ENCODE data around the gene ZBTB20.

The ZBTB20 gene

GRCh38 chr3:114632757-114633424 is 514.2 kb downstream of the ZBTB20 start:
- DNase-seq (ENCODE audit: low read depth) = no peak

GRCh38 chr3:114627770-114628169 is 519.3 kb downstream of the ZBTB20 start:
- DNase-seq (ENCODE audit: low read depth) = no peak

GRCh38 chr3:114626751-114627150 is 520.3 kb downstream of the ZBTB20 start:
- DNase-seq (ENCODE audit: low read depth) = no peak

GRCh38 chr3:114624571-114625181 is 522.4 kb downstream of the ZBTB20 start:
- no peak for DNase-seq (ENCODE audit: low read depth)

DNA sequence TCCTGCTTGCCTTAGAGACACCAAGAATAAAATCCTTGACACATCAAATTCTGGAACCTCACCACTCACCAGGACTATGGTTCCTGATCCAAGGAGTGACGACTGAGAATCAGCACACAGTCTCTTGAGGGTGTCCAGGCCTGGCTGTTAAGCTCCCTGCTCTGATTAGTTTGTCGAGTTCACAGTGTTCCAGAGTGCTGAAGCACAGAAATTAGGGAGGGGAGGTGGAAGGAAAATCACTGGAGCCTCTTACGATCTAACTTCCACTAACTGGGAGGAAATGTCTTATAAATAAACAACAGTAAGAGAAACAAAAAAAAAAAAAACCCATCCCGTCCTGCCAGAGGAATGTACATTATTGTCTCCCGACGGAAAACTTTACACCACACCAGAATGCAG is 523.0 kb downstream of the ZBTB20 start:
- DNase-seq (ENCODE audit: low read depth) = no peak

DNA sequence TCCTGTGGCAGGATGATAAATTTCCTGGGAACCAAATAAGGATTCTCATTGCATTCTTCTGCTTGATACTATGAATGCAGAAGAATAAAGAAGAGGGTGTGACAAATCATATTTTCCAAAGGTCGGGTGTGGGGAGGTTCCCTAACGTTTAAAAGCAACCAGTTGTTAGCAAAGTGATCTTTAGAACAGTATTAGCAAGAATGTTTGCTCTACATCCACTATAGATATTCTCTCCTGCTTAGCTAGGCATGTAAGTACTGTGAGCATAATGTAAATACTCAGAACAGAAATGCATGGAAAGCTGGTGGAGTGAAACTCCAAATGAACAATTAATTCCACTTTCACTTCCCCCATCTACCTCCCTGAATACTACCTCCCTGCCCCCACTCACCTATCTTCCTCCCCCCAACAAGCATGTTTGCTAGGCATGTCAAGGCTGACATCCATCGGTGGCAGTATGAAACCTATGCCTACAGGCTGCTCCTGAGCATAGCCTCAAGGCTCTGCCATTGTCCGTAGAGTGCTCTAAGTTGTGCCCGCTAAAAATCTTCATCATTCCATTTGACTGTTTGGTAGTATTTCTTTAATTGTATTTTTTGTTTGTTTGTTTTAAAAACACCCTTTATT is 523.6 kb downstream of the ZBTB20 start:
- no peak for DNase-seq (ENCODE audit: low read depth)

- DNase-seq (ENCODE audit: low read depth) = no peak
Observed at GRCh38 chr3:114622001-114622400, 525.1 kb downstream of the ZBTB20 start.

DNA sequence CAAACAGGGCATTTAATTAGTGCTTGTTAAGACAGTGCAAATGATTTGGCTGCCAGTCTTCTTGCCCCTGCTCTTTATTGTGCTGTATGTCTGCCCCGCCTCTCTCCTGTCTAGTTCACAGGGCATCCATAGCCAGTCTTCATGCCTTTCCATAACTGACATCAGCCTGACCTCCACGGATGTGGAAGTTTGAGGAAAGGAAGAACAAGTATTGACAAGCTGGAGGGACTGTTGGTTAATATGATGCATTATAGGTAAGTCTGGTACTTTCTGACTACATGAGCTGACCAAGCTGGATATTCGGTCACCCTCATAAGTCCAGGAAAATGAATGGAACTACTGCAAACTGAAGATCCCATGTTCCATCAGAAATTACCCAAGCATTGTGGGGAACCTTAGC is 527.3 kb downstream of the ZBTB20 start:
- no peak for DNase-seq (ENCODE audit: low read depth)

- DNase-seq (ENCODE audit: low read depth) = no peak
Observed at GRCh38 chr3:114615523-114616085, 531.5 kb downstream of the ZBTB20 start.

DNA sequence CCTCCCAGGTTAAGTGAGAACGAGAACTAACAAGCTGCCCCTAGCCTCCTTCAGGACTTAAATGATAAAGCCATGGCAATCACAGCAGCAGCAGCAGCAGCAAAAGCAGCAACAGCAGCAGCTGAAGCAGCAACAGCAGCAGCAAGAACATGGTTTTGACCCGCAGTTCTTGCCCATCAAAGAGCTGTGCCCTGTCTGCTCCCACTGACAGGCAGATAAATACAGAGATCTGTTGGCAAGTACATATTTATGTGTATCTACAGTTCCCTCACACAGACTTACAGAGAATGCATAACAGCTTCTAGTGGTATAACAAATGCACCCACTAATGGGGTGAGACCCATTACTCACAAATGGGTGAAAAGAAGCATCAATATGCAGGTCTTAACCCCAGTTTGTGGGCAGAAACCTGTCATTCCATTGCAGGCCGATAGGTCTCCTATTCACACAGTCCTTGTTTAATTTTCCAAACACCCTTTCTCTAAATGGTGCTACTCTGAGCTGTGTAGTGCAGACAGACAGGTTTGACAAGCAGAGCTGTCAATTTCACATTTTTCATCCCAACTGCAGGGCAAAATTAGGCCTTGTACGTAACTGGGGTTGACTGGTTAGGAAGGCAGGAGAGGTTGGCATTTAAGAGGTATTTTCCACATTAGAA is 537.0 kb downstream of the ZBTB20 start:
- DNase-seq (ENCODE audit: low read depth) = no peak

DNA sequence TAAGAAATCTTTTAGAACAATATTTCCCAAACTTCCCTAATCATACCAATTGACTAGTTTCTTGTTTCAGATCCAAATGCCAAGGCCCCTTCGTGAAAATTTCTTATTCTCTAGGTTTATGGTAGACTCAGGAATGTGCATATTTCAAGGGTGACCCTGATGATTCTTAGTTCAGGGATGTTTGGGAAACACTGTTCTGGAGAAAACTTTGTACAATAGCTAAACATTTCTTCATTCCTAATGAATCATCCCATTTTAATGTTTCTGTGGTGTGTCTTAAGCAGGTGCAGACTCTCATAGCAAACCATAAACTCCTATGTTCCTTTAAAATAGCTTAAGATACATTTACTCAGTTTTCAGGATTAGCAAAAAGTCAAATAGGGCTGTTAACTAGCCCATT is 538.8 kb downstream of the ZBTB20 start:
- DNase-seq (ENCODE audit: low read depth) = no peak

DNA sequence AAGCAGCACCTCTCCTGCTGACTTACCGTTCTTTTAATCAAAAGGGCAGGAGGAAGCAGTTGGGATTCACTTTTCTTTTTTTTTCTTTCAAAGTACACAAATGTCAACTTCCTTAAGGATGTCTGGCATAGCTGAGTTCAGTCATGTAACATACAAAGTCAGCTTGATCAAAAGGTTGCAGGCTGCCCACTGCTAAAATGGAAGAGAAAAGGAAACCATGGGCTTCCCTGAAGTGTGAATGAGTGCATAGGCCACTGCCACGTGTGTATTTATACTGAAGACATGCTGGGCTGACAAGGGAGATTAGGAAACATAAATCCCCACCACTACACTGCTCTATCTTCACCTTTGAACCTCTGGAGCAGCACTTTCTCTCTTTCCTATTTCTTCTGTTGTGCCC is 540.8 kb downstream of the ZBTB20 start:
- no peak for DNase-seq (ENCODE audit: low read depth)

DNA sequence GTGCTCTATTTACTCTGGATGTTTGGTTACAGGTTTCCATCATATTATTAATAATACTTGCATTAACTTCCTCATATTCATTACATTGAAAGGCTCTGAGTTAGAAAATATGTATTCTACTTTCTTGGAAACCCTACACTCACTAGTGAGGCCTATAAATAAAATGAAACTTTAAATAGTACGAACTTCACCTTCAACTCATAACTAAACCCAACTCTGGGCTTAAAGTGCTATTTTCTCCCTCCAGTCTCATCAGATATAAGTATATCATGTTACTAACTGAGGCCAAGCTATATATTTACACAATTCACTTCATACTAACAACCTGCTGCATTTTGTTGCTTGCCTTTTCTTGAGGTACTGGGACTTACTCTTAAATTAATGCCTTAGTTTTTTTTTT is 546.5 kb downstream of the ZBTB20 start:
- DNase-seq (ENCODE audit: low read depth) = no peak

DNA sequence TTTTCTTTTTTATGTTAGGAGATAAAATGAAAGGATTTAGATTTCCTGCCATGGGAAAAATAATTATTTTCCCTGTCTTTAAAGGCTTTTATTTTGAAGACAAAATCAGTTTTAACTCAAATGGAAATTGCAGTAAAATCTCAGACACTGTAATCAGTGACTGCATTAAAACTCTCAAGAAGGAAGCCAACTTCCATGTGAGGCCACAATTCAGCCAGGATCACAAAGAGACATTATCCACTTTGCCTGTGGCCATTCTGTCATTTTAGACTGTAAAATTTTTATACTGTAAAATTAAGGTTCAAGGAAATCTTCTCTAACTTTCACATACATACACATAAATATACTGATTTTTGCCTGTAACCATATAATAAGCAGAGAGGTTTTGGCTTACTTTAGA is 549.2 kb downstream of the ZBTB20 start:
- no peak for DNase-seq (ENCODE audit: low read depth)

DNA sequence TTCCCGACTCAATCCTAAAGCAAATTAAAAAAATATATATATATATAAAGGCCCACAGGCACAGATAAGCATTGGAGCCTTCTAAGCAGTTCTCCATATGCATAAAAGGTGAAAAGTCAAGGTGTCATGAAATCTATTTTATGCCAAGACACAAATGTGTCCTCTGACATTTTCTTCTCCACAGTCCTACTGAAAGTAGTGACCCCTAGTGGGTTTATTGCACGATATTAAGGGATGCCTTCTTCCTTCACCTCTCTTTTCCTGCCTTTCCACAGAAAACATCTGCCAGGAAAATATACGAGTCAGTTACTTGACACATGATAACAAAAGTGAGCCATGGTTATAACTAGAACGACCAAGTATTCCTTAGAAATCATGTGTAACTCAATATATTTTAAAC is 550.1 kb downstream of the ZBTB20 start:
- DNase-seq (ENCODE audit: low read depth) = no peak

DNA sequence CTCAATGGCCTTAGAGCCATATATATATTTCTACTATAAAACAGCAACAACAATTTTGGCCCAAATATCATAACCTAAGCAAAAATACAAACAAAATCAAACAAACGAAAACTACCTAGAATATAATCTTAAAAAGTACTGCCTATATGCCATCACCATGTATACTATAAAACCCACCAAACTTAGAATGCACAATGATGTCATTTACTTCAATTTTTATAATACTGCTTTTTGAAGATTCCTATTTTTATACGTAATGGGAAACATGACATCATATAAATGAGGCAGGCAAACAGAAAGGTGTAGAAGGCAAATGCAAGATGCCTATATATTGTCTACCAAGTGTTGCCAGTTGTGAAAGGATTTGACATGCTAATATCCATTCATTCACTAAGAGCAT is 550.9 kb downstream of the ZBTB20 start:
- DNase-seq (ENCODE audit: low read depth) = no peak

DNA sequence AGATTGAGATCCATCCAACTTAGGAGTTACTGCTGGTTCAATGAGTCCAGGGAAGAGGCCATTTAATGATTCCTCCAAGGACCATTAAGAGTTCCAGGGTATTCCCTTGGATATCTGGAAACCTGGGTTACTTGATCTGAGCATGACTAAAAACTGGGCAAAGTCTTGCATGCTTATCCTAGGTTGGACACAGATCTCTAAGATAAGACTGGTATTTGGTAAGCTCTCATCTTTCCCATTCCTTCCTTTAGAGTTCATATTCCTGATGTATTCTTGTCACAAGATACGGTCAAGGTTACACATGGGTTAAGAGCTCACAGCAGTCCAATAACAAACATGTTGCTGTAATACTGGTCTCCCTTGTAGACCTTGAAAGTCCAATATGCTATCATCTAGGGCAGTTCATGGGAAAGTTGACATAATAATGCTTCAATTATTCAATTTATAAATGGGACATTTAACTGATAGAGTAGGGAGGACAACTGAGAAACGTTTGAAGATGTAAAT is 551.5 kb downstream of the ZBTB20 start:
- no peak for DNase-seq (ENCODE audit: low read depth)

DNA sequence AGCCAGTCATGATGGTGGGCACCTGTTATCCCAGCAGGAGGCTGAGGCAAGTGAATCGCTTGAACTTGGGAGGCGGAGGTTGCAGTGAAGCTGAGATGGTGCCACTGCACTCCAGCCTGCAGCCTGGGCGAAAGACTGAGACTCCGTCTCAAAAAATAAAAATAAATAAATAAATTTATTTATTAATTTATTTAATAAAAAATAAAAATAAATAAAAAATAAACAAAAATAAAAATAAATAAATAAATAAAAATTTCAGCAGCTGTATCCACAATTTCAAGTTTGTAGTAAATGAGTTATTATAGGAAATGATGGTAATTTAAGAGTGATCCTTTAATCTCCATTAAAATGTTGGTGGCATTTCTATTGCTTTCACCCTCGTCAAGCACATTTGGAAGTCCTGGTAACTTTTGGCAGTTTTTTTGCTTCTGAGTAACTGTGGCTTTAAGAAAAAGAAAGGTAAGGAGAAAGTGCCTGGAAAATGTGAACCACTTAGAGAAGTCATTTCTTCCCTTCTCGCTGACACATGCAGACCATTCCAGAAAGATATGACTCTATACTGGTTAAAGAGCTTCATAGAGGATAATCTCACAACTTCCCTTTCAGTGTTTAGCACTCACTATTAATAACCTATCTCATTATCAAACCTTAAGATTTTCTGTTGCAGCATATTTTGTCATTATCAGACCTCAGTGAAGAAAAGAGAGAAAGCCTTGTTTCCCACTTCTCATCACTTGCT is 556.6 kb downstream of the ZBTB20 start:
- no peak for DNase-seq (ENCODE audit: low read depth)

- DNase-seq (ENCODE audit: low read depth) = no peak
Observed at GRCh38 chr3:114587986-114588385, 559.1 kb downstream of the ZBTB20 start.

GRCh38 chr3:114586119-114586518 is 561.0 kb downstream of the ZBTB20 start:
- no peak for DNase-seq (ENCODE audit: low read depth)

- no peak for DNase-seq (ENCODE audit: low read depth)
Observed at GRCh38 chr3:114585687-114586086, 561.4 kb downstream of the ZBTB20 start.
